CD14-positive monocyte (primary cell): ENCODE results near the gene PGM2. TPM values are rescaled to one million over a fixed set of nuclear protein-coding genes. Genes with fewer than 3 reads are reported as not detected.

Source experiments
- DNase-seq, 3 donors: peaks; one replicate each; pipeline ENCODE4 v3.0.0-alpha.2; 2011 to 2022
- H2AFZ ChIP-seq: 2 replicates; pipeline ENCODE4 v1.6.0; 2012; ENCODE audit warnings: mild to moderate bottlenecking, low read depth, low read length, inconsistent platforms; ENCODE audit not compliant: insufficient read depth, poor library complexity, severe bottlenecking
- H3K27ac ChIP-seq, 2 donors: 1 replicate in 1 of 2; 2 replicates in 1 of 2; pipeline ENCODE4 v1.5.1; 2012 to 2013; ENCODE audit warnings: low read length in 2 of 2, control low read depth in 1 of 2, inconsistent platforms in 1 of 2, low read depth in 1 of 2, mild to moderate bottlenecking in 1 of 2
- H3K27me3 ChIP-seq, 2 donors: one replicate each; pipeline versions ENCODE4 v1.6.0 to v1.6.1; 2011 to 2013; ENCODE audit warnings: low read length in 2 of 2; ENCODE audit not compliant: control insufficient read depth in 2 of 2, insufficient read depth in 2 of 2
- H3K36me3 ChIP-seq, 2 donors: replicated peaks in 1 of 2; 1 replicate in 1 of 2; 2 replicates in 1 of 2; pipeline versions ENCODE4 v1.5.1 to v1.6.1; 2012 to 2013; ENCODE audit warnings: low read length in 2 of 2, control low read depth in 1 of 2, inconsistent platforms in 1 of 2, mild to moderate bottlenecking in 1 of 2; ENCODE audit not compliant: insufficient read depth in 2 of 2, control insufficient read depth in 1 of 2
- H3K4me1 ChIP-seq, 2 donors: 1 replicate in 1 of 2; 2 replicates in 1 of 2; pipeline versions ENCODE4 v1.5.1 to v1.6.1; 2012 to 2013; ENCODE audit warnings: low read length in 2 of 2, control low read depth in 1 of 2, inconsistent platforms in 1 of 2, mild to moderate bottlenecking in 1 of 2, moderate library complexity in 1 of 2; ENCODE audit not compliant: insufficient read depth in 2 of 2, control insufficient read depth in 1 of 2
- H3K4me2 ChIP-seq: replicated peaks from 2 replicates; pipeline ENCODE3; 2012; ENCODE audit warnings: low read length, moderate library complexity, mild to moderate bottlenecking; ENCODE audit not compliant: poor library complexity, severe bottlenecking; ENCODE audit errors: extremely low read depth
- H3K4me3 ChIP-seq, 3 experiments: fragments of 200-600 bp in 1 of 3; sonication (generic) in 1 of 3; replicated peaks in 1 of 3; 1 replicate in 2 of 3; 2 replicates in 1 of 3; pipeline ENCODE4 v1.5.1; 2011 to 2013; ENCODE audit warnings: low read length in 3 of 3, mild to moderate bottlenecking in 3 of 3, control low read depth in 2 of 3, low read depth in 2 of 3, inconsistent platforms in 1 of 3, moderate library complexity in 1 of 3
- H3K79me2 ChIP-seq: 2 replicates; pipeline ENCODE4 v1.6.0; 2012; ENCODE audit warnings: mild to moderate bottlenecking, control low read depth, inconsistent platforms, low read length, moderate library complexity; ENCODE audit not compliant: insufficient read depth
- H3K9ac ChIP-seq: 2 replicates; pipeline ENCODE4 v1.6.0; 2017; ENCODE audit warnings: low read length, mild to moderate bottlenecking; ENCODE audit not compliant: insufficient read depth, poor library complexity, severe bottlenecking
- H3K9me3 ChIP-seq, 2 donors: replicated peaks in 1 of 2; 1 replicate in 1 of 2; 2 replicates in 1 of 2; pipeline versions ENCODE4 v1.5.1 to v1.6.1; 2012 to 2013; ENCODE audit warnings: low read length in 2 of 2, control low read depth in 1 of 2; ENCODE audit not compliant: control insufficient read depth in 1 of 2, insufficient read depth in 1 of 2
- H4K20me1 ChIP-seq: 2 replicates; pipeline ENCODE4 v1.6.0; 2012; ENCODE audit warnings: mild to moderate bottlenecking, low read length, control low read depth, moderate library complexity; ENCODE audit not compliant: insufficient read depth
- H3K27ac Mint-ChIP-seq, 7 donors: one replicate each; pipeline ENCODE4 v1.8.0; 2020; ENCODE audit warnings: mild to moderate bottlenecking in 7 of 7, mixed read lengths in 7 of 7, moderate library complexity in 6 of 7, inconsistent platforms in 2 of 7
- H3K27me3 Mint-ChIP-seq, 3 donors: one replicate each; pipeline ENCODE4 v1.8.0; 2021 to 2022; ENCODE audit warnings: low read depth in 3 of 3, mild to moderate bottlenecking in 3 of 3, mixed read lengths in 3 of 3, moderate library complexity in 3 of 3, inconsistent platforms in 1 of 3
- H3K36me3 Mint-ChIP-seq, 2 donors: one replicate each; pipeline ENCODE4 v1.8.0; 2020; ENCODE audit warnings: mixed read lengths in 2 of 2, inconsistent platforms in 1 of 2, mild to moderate bottlenecking in 1 of 2
- H3K4me1 Mint-ChIP-seq: one replicate; pipeline ENCODE4 v1.8.0; 2020; ENCODE audit warnings: mild to moderate bottlenecking, mixed read lengths
- H3K4me3 Mint-ChIP-seq, 2 donors: one replicate each; pipeline ENCODE4 v1.8.0; 2020; ENCODE audit warnings: mild to moderate bottlenecking in 2 of 2, mixed read lengths in 2 of 2, moderate library complexity in 1 of 2
- H3K9me3 Mint-ChIP-seq, 7 donors: one replicate each; pipeline ENCODE4 v1.8.0; 2020 to 2022; ENCODE audit warnings: mixed read lengths in 7 of 7, mild to moderate bottlenecking in 6 of 7, moderate library complexity in 6 of 7, inconsistent platforms in 2 of 7
- WGBS: methylation state at CpG from one replicate; pipeline ENCODE4 v1.1.5; 2013; ENCODE audit warnings: missing lambda C conversion rate; ENCODE audit not compliant: insufficient coverage; 5-methylcytosine and 5-hydroxymethylcytosine counted together
- intact Hi-C, 2 donors: fragments of 100-400 bp; cut with micrococcal nuclease; formaldehyde crosslinking; loops; one replicate each; pipeline versions ENCODE4 v1.15.0 to v1.15.1; 2023
- polyA plus RNA-seq, 3 donors: library from polyadenylated mRNA; depleted of rRNA in 1 of 3; unstranded in 2 of 3; stranded (reverse) in 1 of 3; fragments of 300-500 nt in 2 of 3; fragments of >200 nt in 1 of 3; fragmentation: Illumina TruSeq in 2 of 3; gene quantifications; 1 replicate in 2 of 3; 2 replicates in 1 of 3; pipeline ENCODE4 v1.2.3, GENCODE V29; 2012 to 2021
- TF ChIP-seq, protein P1 (sequence below): fragments of 200-600 bp; IDR thresholded peaks from one replicate; pipeline ENCODE4 v1.8.0; 2022; ENCODE audit warnings: antibody characterized with exemption, mild to moderate bottlenecking

Gene PGM2
- polyA plus RNA-seq, 3 donors, result 17.8 to 48.6 (median 46.2) TPM

DNA sequence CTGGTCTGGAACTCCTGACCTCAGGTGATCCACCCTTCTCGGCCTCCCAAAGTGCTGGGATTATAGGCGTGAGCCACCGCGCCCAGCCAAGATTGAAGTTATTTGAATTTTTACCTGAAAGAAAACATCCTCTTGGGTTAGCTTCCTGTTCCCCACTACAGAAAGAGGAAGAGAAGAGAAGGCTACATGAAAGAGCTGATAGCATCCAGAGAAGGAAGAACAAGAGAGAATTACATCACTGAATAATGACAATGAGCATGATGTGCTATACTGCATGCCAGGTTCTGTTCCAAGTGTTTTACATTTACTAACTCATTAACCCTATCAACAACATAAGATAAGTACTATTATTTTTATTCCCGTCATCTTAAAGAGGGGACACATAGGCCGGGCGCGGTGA lies 52.9 kb downstream of the PGM2 start:
- peak; percentile 29 to 51 (median 50) for DNase-seq
- no peaks in the 10 kb centered on the region for H3K27me3 ChIP-seq
- no peaks in the 10 kb centered on the region for H4K20me1 ChIP-seq
- Mint-ChIP-seq H3K4me1 (peaks cover 56% of the 10 kb centered on the region), H3K27ac (peak overlapping the region; percentile 53 to 91 (median 77)), H3K9me3 (no peaks in the 10 kb centered on the region), H3K36me3 (peaks cover 0 to 2% of the 10 kb centered on the region in 2 donors), H3K4me3 (no peak overlapping the region), H3K27me3 (peaks cover 0 to 3% (median 0%) of the 10 kb centered on the region in 3 donors)
- TF ChIP-seq, protein P1, sequence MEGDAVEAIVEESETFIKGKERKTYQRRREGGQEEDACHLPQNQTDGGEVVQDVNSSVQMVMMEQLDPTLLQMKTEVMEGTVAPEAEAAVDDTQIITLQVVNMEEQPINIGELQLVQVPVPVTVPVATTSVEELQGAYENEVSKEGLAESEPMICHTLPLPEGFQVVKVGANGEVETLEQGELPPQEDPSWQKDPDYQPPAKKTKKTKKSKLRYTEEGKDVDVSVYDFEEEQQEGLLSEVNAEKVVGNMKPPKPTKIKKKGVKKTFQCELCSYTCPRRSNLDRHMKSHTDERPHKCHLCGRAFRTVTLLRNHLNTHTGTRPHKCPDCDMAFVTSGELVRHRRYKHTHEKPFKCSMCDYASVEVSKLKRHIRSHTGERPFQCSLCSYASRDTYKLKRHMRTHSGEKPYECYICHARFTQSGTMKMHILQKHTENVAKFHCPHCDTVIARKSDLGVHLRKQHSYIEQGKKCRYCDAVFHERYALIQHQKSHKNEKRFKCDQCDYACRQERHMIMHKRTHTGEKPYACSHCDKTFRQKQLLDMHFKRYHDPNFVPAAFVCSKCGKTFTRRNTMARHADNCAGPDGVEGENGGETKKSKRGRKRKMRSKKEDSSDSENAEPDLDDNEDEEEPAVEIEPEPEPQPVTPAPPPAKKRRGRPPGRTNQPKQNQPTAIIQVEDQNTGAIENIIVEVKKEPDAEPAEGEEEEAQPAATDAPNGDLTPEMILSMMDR, result no peak
- no peak overlapping the region for H3K9ac ChIP-seq
- no peak overlapping the region for H2AFZ ChIP-seq
- intact Hi-C loops, result no loop called here
- no peak overlapping the region for H3K4me3 ChIP-seq
- WGBS, result no CpG with 5 or more reads among the region's 8 CpGs
- H3K4me2 ChIP-seq, result peak overlapping the region; percentile 11
- peaks cover 47 to 50% of the 10 kb centered on the region in 2 donors for H3K4me1 ChIP-seq
- no peaks in the 10 kb centered on the region for H3K36me3 ChIP-seq
- H3K79me2 ChIP-seq, result no peaks in the 10 kb centered on the region
- H3K27ac ChIP-seq, result peak overlapping the region; percentile 44 to 48
- H3K9me3 ChIP-seq, result no peaks in the 10 kb centered on the region

DNA sequence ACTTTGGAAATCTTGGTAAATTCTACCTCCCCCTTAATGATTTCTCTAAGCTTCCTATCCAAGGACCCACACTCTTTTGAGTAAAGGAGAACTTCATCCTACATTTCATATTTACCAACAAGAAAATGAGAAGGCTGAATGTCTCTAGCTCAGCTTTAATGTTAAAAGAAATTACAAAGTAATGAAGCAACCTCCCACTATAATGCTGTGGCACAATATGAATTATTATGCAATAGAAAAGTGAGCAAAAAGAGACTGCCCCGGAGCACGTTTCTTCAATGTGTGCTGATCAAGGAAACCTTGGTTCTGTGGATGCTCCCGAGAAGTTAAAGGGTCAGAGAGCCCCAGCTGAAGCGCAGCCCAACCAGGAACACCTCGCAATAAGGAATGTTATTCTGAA lies 55.3 kb downstream of the PGM2 start:
- peak overlapping the region in 4 of 7 donors; percentile 44 to 75 (median 66) for H3K27ac Mint-ChIP-seq
- Histone ChIP-seq H3K4me1 (peaks cover 50 to 55% of the 10 kb centered on the region in 2 donors), H3K9ac (no peak overlapping the region), H3K4me3 (no peak overlapping the region), H4K20me1 (no peaks in the 10 kb centered on the region), H3K4me2 (no peak overlapping the region), H2AFZ (no peak overlapping the region), H3K9me3 (no peaks in the 10 kb centered on the region), H3K27ac (no peak overlapping the region), H3K27me3 (no peaks in the 10 kb centered on the region), H3K36me3 (no peaks in the 10 kb centered on the region), H3K79me2 (no peaks in the 10 kb centered on the region)
- DNase-seq, result peak in 1 of 3 donors; percentile 42
- peaks cover 0 to 3% (median 0%) of the 10 kb centered on the region in 3 donors for H3K27me3 Mint-ChIP-seq
- WGBS, result 0% methylated on average over 2 of the region's 5 CpGs
- H3K4me1 Mint-ChIP-seq, result peaks cover 57% of the 10 kb centered on the region
- H3K36me3 Mint-ChIP-seq, result no peaks in the 10 kb centered on the region
- intact Hi-C loops, result no loop called here
- no peak overlapping the region for H3K4me3 Mint-ChIP-seq
- no peaks in the 10 kb centered on the region for H3K9me3 Mint-ChIP-seq
- TF ChIP-seq, protein P1, result no peak
